ENCODE results near the gene FLT3LG.

- TF ChIP-seq HDGF (IDR thresholded peaks at IDR 0.05; ENCODE audit: borderline replicate concordance) (no peak), TARDBP (IDR thresholded peaks at IDR 0.05) (no peak), ARNT (IDR thresholded peaks at IDR 0.05) (no peak)
These were observed 48.8 kb upstream of the FLT3LG start, which contains the start of gene GFY for GRCh38 chr19:49425178-49425577.

All from HEK293T (cell line).